Ovary (tissue), 9 donors: ENCODE data around the gene SEC16A. TPM values are rescaled to one million over a fixed set of nuclear protein-coding genes. Genes with fewer than 3 reads are reported as not detected.
"Not testable (repeated sequence)": the region's sequence is repeated elsewhere in the genome, so short reads cannot be mapped to it uniquely, and the experiment has no call there.

Experiments
- DNase-seq, 5 donors: peaks; one replicate each; pipeline ENCODE4 v3.0.0-alpha.2; 2019 to 2020
- H3K27ac ChIP-seq, 2 donors: fragments of 200-600 bp; one replicate each; pipeline versions ENCODE4 v1.5.1 to v1.8.0; 2019 to 2022
- H3K27me3 ChIP-seq: fragments of 200-600 bp; one replicate; pipeline ENCODE4 v1.8.0; 2022
- H3K36me3 ChIP-seq: fragments of 200-600 bp; sonication (generic); one replicate; pipeline ENCODE4 v1.5.1; 2019
- H3K4me1 ChIP-seq: one replicate; pipeline ENCODE4 v1.8.1; 2013; ENCODE audit warnings: mild to moderate bottlenecking, moderate library complexity; ENCODE audit not compliant: insufficient read depth
- H3K4me3 ChIP-seq: fragments of 200-600 bp; sonication (generic); one replicate; pipeline ENCODE4 v1.5.1; 2017
- H3K9me3 ChIP-seq, 2 donors: fragments of 200-600 bp in 1 of 2; sonication (generic) in 1 of 2; one replicate each; pipeline versions ENCODE4 v1.5.1 to v1.8.1; 2013 to 2019; ENCODE audit warnings: mild to moderate bottlenecking in 1 of 2, moderate library complexity in 1 of 2
- CTCF ChIP-seq, 3 donors: fragments of 450-650 bp in 2 of 3; fragments of 200-600 bp in 1 of 3; IDR thresholded peaks; one replicate each; pipeline versions ENCODE4 v1.5.1 to v1.8.0; 2016 to 2022; ENCODE audit warnings: antibody characterized with exemption in 3 of 3, mild to moderate bottlenecking in 1 of 3
- EP300 ChIP-seq: sonication (generic); formaldehyde crosslinking; IDR thresholded peaks from one replicate; pipeline ENCODE4 v1.6.1; 2017; ENCODE audit warnings: antibody characterized with exemption
- POLR2A ChIP-seq: fragments of 450-650 bp; IDR thresholded peaks from one replicate; pipeline ENCODE4 v1.6.1; 2017; ENCODE audit warnings: antibody characterized with exemption, mild to moderate bottlenecking, moderate library complexity
- WGBS, 3 donors: extraction: QIAGEN DNeasy Blood & Tissue Kit in 1 of 3; methylation state at CpG; one replicate each; pipeline versions ENCODE4 v1.1.5 to v1.1.7; 2013 to 2017; 5-methylcytosine and 5-hydroxymethylcytosine counted together
- intact Hi-C, 4 donors: fragments of 100-400 bp; cut with DNase I; formaldehyde crosslinking; loops; one replicate each; pipeline versions ENCODE4 v1.11.0 to v1.15.1; 2022 to 2023
- polyA plus RNA-seq, 2 donors: library from polyadenylated mRNA; stranded (reverse); fragments of 200-250 nt in 1 of 2; fragments of 350-450 nt in 1 of 2; fragmentation: Illumina TruSeq in 1 of 2; extraction: RNeasy Lipid Tissue Mini Kit (QIAGEN cat#74804) in 1 of 2; gene quantifications; one replicate each; pipeline ENCODE4 v1.2.3, GENCODE V29; 2013 to 2014
- total RNA-seq, 7 donors: library from RNA; depleted of rRNA in 2 of 7; stranded (reverse); fragments of >200 nt in 2 of 7; fragmentation: NEBNext Ultra II Directional in 3 of 7; extraction: Animal tissue kit (Norgen Biotek cat#: 25700) in 3 of 7; gene quantifications; one replicate each; pipeline versions ENCODE4 v1.1.0 to v1.2.4, GENCODE V29; 2016 to 2023
- donor health status: DM: no; HTN: no; CAD: no; lungs with moderate emphysema.
- donor health status: DM: no; HTN: no; CAD: no.
- donor health status: Bipolar disorder and iron deficiency.
- donor health status: DM: yes; HTN: yes; CAD: no.
- donor health status: DM: no; HTN: no; CAD: no.
- donor health status: DM: yes; HTN: yes; CAD: no.

The SEC16A gene
- total and polyA plus RNA-seq, 9 donors, result 27.6 to 61.4 (median 46.5) TPM

DNA sequence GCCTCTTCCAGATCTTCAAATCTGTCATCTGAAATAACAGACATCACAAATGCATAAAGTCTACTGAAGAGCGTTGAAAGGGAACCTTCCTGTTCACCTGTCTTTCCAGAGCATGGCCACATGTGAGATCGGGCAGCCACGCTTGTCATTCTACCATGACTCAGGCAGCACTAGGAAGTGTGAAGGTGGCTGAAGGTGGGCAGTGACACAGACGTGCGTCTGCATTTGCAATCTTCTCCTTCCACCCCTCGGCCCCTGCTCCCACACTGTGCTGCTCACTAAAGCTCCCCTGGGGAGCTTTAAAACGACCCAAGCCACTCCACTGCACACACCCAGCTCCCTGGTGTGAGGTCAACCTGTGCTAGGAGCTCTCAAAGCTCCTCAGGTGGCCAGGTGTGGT is 74.9 kb downstream of the SEC16A start:
- Histone ChIP-seq H3K9me3 (no peaks in the 10 kb centered on the region), H3K36me3 (no peaks in the 10 kb centered on the region), H3K4me3 (no peak overlapping the region), H3K4me1 (peaks cover 2% of the 10 kb centered on the region), H3K27ac (no peak overlapping the region), H3K27me3 (no peaks in the 10 kb centered on the region)
- DNase-seq, result no peak
- TF ChIP-seq CTCF (IDR thresholded peaks at IDR 0.05) (no peak), EP300 (no peak), POLR2A (no peak)
- WGBS, 3 donors, result 84 to 90% (median 87%) methylated on average over 7 of the region's 7 CpGs
- intact Hi-C loops, result no loop called here

- DNase-seq, H3K4me3 ChIP-seq, H3K4me1 ChIP-seq, H3K9me3 ChIP-seq, H3K36me3 ChIP-seq, H3K27me3 ChIP-seq, H3K27ac ChIP-seq, intact Hi-C loops: not testable (repeated sequence)
- 85 to 89% (median 87%) methylated on average over 28 of the region's 28 CpGs for WGBS, 3 donors
These were observed 75.8 kb downstream of the SEC16A start for GRCh38 chr9:136407061-136407460.

DNA sequence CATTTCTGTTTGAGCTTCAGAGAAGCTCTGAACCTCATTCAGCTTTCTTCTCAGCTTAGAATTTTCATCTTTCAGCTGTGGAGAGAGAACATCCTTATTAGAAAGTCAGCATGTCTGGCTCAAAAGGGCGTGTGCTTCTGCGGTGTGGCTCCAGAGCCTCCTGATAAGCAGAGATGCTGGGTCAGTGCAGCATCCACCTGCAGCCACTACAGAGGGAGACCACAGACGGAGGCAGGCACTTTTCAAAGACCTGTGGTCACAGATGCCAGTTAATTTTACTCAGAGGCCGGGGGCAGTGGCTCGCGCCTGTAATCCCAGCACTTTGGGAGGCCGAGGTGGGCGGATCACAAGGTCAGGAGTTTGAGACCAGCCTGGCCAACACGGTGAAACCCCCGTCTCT is 76.9 kb downstream of the SEC16A start:
- H3K9me3 ChIP-seq, DNase-seq, H3K4me3 ChIP-seq, intact Hi-C loops, H3K36me3 ChIP-seq, H3K27me3 ChIP-seq, H3K4me1 ChIP-seq, H3K27ac ChIP-seq: not testable (repeated sequence)
- 78 to 83% (median 80%) methylated on average over 10 of the region's 10 CpGs for WGBS, 3 donors

DNA sequence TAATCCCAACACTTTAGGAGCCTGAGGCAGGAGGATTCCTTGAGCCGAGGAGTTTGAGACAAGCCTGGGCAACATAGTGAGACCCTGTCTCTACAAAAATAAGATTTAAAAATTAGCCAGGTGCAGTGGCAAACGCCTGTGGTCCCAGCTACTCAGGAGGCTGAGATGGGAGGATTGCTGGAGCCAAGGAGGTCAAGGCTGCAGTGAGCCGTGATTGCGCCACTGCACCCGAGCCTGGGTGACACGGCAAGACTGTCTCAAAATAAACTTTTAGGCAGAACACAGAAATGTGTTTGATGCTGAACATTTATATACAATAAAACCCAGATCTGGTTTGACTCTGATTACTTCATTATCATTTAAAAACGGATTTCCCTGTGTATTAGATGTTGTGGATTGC is 77.4 kb downstream of the SEC16A start:
- H3K9me3 ChIP-seq, result no peaks in the 10 kb centered on the region
- H3K36me3 ChIP-seq, result no peaks in the 10 kb centered on the region
- H3K4me3 ChIP-seq, result no peak overlapping the region
- no peak overlapping the region for H3K27ac ChIP-seq
- DNase-seq, result no peak
- intact Hi-C loops, result no loop called here
- WGBS, 3 donors, result 70 to 75% (median 70%) methylated on average over 7 of the region's 7 CpGs
- H3K4me1 ChIP-seq, result peaks cover 3% of the 10 kb centered on the region
- no peaks in the 10 kb centered on the region for H3K27me3 ChIP-seq
- TF ChIP-seq POLR2A (no peak), CTCF (IDR thresholded peaks at IDR 0.05) (no peak), EP300 (no peak)

DNA sequence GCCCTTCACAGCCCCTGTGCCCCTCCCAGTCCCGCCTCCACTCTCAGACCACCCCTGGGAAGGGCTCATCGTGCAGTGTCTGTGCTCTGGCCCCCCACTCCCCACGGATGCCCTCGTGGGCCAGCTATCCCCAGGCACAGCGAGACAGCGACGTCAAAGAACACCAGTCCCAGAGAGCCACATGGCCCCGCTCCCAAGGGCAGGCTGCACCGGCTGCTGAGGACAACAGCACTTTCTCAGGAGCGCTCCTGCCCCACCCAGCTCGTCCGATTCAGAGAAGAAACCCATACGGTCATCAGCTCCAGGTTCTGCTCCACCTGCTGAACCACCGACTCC is 78.1 kb downstream of the SEC16A start:
- intact Hi-C loops, result loop anchor here in 1 of 4 donors (5.0 kb wide), 1 partner anchor 92 kb away; no protein-coding TSS in a partner anchor
- H3K9me3 ChIP-seq, result no peaks in the 10 kb centered on the region
- H3K27ac ChIP-seq, result no peak overlapping the region
- TF ChIP-seq POLR2A (no peak), EP300 (no peak), CTCF (IDR thresholded peaks at IDR 0.05) (no peak)
- WGBS, 3 donors, result 85 to 87% (median 86%) methylated on average over 14 of the region's 14 CpGs
- H3K4me3 ChIP-seq, result no peak overlapping the region
- DNase-seq, result no peak
- peaks cover 6% of the 10 kb centered on the region for H3K4me1 ChIP-seq
- H3K36me3 ChIP-seq, result no peaks in the 10 kb centered on the region
- no peaks in the 10 kb centered on the region for H3K27me3 ChIP-seq
